Measurements from ENCODE around the gene ELOVL5.

ELOVL5 gene

GRCh38 chr6:53297004-53297403 is 51.7 kb downstream of the ELOVL5 start:
- WGBS, 2 experiments, result 86 to 93% methylated on average over 4 of the region's 4 CpGs
- no peaks in the 10 kb centered on the region for H3K9me3 ChIP-seq (ENCODE audit: control insufficient read depth, low read length)
- no peak overlapping the region for H3K27ac ChIP-seq (ENCODE audit: insufficient read depth, low read depth, low read length, poor library complexity, severe bottlenecking)
- no peaks in the 10 kb centered on the region for H3K36me3 ChIP-seq (ENCODE audit: control insufficient read depth, insufficient read depth, low read length)
- H3K4me3 ChIP-seq (ENCODE audit: insufficient read depth, low read depth, low read length), result no peak overlapping the region
- no peaks in the 10 kb centered on the region for H3K27me3 ChIP-seq (ENCODE audit: control insufficient read depth, insufficient read depth, low read length, poor library complexity, severe bottlenecking)
- peaks cover 17% of the 10 kb centered on the region for H3K4me1 ChIP-seq (ENCODE audit: control insufficient read depth, insufficient read depth, low read length)

GRCh38 chr6:53295176-53295575 is 53.6 kb downstream of the ELOVL5 start:
- H3K27me3 ChIP-seq (ENCODE audit: control insufficient read depth, insufficient read depth, low read length, poor library complexity, severe bottlenecking), result no peaks in the 10 kb centered on the region
- no peak overlapping the region for H3K4me3 ChIP-seq (ENCODE audit: insufficient read depth, low read depth, low read length)
- H3K36me3 ChIP-seq (ENCODE audit: control insufficient read depth, insufficient read depth, low read length), result peaks cover 4% of the 10 kb centered on the region
- no peak overlapping the region for H3K27ac ChIP-seq (ENCODE audit: insufficient read depth, low read depth, low read length, poor library complexity, severe bottlenecking)
- no peaks in the 10 kb centered on the region for H3K9me3 ChIP-seq (ENCODE audit: control insufficient read depth, low read length)
- 78 to 95% methylated on average over 1 of the region's 1 CpG for WGBS, 2 experiments
- peaks cover 5% of the 10 kb centered on the region for H3K4me1 ChIP-seq (ENCODE audit: control insufficient read depth, insufficient read depth, low read length)

- Histone ChIP-seq H3K27me3 (ENCODE audit: control insufficient read depth, insufficient read depth, low read length, poor library complexity, severe bottlenecking) (no peaks in the 10 kb centered on the region), H3K27ac (ENCODE audit: insufficient read depth, low read depth, low read length, poor library complexity, severe bottlenecking) (no peak overlapping the region), H3K4me3 (ENCODE audit: insufficient read depth, low read depth, low read length) (no peak overlapping the region), H3K9me3 (ENCODE audit: control insufficient read depth, low read length) (no peaks in the 10 kb centered on the region), H3K4me1 (ENCODE audit: control insufficient read depth, insufficient read depth, low read length) (peaks cover 5% of the 10 kb centered on the region), H3K36me3 (ENCODE audit: control insufficient read depth, insufficient read depth, low read length) (peaks cover 4% of the 10 kb centered on the region)
- 86 to 100% methylated on average over 1 of the region's 1 CpG for WGBS, 2 experiments
Measured at GRCh38 chr6:53294611-53295010, 54.1 kb downstream of the ELOVL5 start.

- peaks cover 5% of the 10 kb centered on the region for H3K4me1 ChIP-seq (ENCODE audit: control insufficient read depth, insufficient read depth, low read length)
- H3K4me3 ChIP-seq (ENCODE audit: insufficient read depth, low read depth, low read length), result no peak overlapping the region
- H3K27me3 ChIP-seq (ENCODE audit: control insufficient read depth, insufficient read depth, low read length, poor library complexity, severe bottlenecking), result no peaks in the 10 kb centered on the region
- 88 to 93% methylated on average over 3 of the region's 3 CpGs for WGBS, 2 experiments
- H3K9me3 ChIP-seq (ENCODE audit: control insufficient read depth, low read length), result no peaks in the 10 kb centered on the region
- peaks cover 4% of the 10 kb centered on the region for H3K36me3 ChIP-seq (ENCODE audit: control insufficient read depth, insufficient read depth, low read length)
- H3K27ac ChIP-seq (ENCODE audit: insufficient read depth, low read depth, low read length, poor library complexity, severe bottlenecking), result no peak overlapping the region
Measured at GRCh38 chr6:53294095-53294494, 54.7 kb downstream of the ELOVL5 start.

GRCh38 chr6:53293691-53294090 is 55.1 kb downstream of the ELOVL5 start:
- peaks cover 3% of the 10 kb centered on the region for H3K4me1 ChIP-seq (ENCODE audit: control insufficient read depth, insufficient read depth, low read length)
- WGBS, 2 experiments, result 95 to 98% methylated on average over 3 of the region's 3 CpGs
- H3K9me3 ChIP-seq (ENCODE audit: control insufficient read depth, low read length), result no peaks in the 10 kb centered on the region
- H3K27ac ChIP-seq (ENCODE audit: insufficient read depth, low read depth, low read length, poor library complexity, severe bottlenecking), result no peak overlapping the region
- H3K36me3 ChIP-seq (ENCODE audit: control insufficient read depth, insufficient read depth, low read length), result peaks cover 4% of the 10 kb centered on the region
- H3K4me3 ChIP-seq (ENCODE audit: insufficient read depth, low read depth, low read length), result no peak overlapping the region
- H3K27me3 ChIP-seq (ENCODE audit: control insufficient read depth, insufficient read depth, low read length, poor library complexity, severe bottlenecking), result no peaks in the 10 kb centered on the region

- peaks cover 4% of the 10 kb centered on the region for H3K36me3 ChIP-seq (ENCODE audit: control insufficient read depth, insufficient read depth, low read length)
Measured at GRCh38 chr6:53290537-53291510, 57.9 kb downstream of the ELOVL5 start.

GRCh38 chr6:53287336-53288225 is 61.2 kb downstream of the ELOVL5 start:
- H3K9me3 ChIP-seq (ENCODE audit: control insufficient read depth, low read length), result no peaks in the 10 kb centered on the region
- 47 to 48% methylated on average over 9 of the region's 9 CpGs for WGBS, 2 experiments
- no peak overlapping the region for H3K4me3 ChIP-seq (ENCODE audit: insufficient read depth, low read depth, low read length)

More at GRCh38 chr6:53290537-53291510, 57.9 kb downstream of the ELOVL5 start:
- Histone ChIP-seq H3K4me3 (ENCODE audit: insufficient read depth, low read depth, low read length) (no peak overlapping the region), H3K27ac (ENCODE audit: insufficient read depth, low read depth, low read length, poor library complexity, severe bottlenecking) (no peak overlapping the region), H3K4me1 (ENCODE audit: control insufficient read depth, insufficient read depth, low read length) (peaks cover 5% of the 10 kb centered on the region), H3K9me3 (ENCODE audit: control insufficient read depth, low read length) (no peaks in the 10 kb centered on the region), H3K27me3 (ENCODE audit: control insufficient read depth, insufficient read depth, low read length, poor library complexity, severe bottlenecking) (no peaks in the 10 kb centered on the region)
- WGBS, 2 experiments, result 91 to 96% methylated on average over 2 of the region's 2 CpGs

GRCh38 chr6:53284901-53285300 is 63.8 kb downstream of the ELOVL5 start:
- H3K36me3 ChIP-seq (ENCODE audit: control insufficient read depth, insufficient read depth, low read length), result no peaks in the 10 kb centered on the region
- no peaks in the 10 kb centered on the region for H3K9me3 ChIP-seq (ENCODE audit: control insufficient read depth, low read length)

More at GRCh38 chr6:53287336-53288225, 61.2 kb downstream of the ELOVL5 start:
- peak overlapping the region; percentile 58 for H3K27ac ChIP-seq (ENCODE audit: insufficient read depth, low read depth, low read length, poor library complexity, severe bottlenecking)
- H3K27me3 ChIP-seq (ENCODE audit: control insufficient read depth, insufficient read depth, low read length, poor library complexity, severe bottlenecking), result no peaks in the 10 kb centered on the region
- H3K36me3 ChIP-seq (ENCODE audit: control insufficient read depth, insufficient read depth, low read length), result peaks cover 4% of the 10 kb centered on the region
- peaks cover 11% of the 10 kb centered on the region for H3K4me1 ChIP-seq (ENCODE audit: control insufficient read depth, insufficient read depth, low read length)

GRCh38 chr6:53282741-53283140 is 66.0 kb downstream of the ELOVL5 start:
- 83 to 92% methylated on average over 2 of the region's 2 CpGs for WGBS, 2 experiments
- Histone ChIP-seq H3K4me1 (ENCODE audit: control insufficient read depth, insufficient read depth, low read length) (peaks cover 19% of the 10 kb centered on the region), H3K9me3 (ENCODE audit: control insufficient read depth, low read length) (no peaks in the 10 kb centered on the region), H3K27me3 (ENCODE audit: control insufficient read depth, insufficient read depth, low read length, poor library complexity, severe bottlenecking) (no peaks in the 10 kb centered on the region), H3K27ac (ENCODE audit: insufficient read depth, low read depth, low read length, poor library complexity, severe bottlenecking) (no peak overlapping the region), H3K36me3 (ENCODE audit: control insufficient read depth, insufficient read depth, low read length) (peaks cover 8% of the 10 kb centered on the region), H3K4me3 (ENCODE audit: insufficient read depth, low read depth, low read length) (no peak overlapping the region)

More at GRCh38 chr6:53284901-53285300, 63.8 kb downstream of the ELOVL5 start:
- 87 to 96% methylated on average over 4 of the region's 4 CpGs for WGBS, 2 experiments
- peaks cover 19% of the 10 kb centered on the region for H3K4me1 ChIP-seq (ENCODE audit: control insufficient read depth, insufficient read depth, low read length)
- H3K4me3 ChIP-seq (ENCODE audit: insufficient read depth, low read depth, low read length), result no peak overlapping the region
- H3K27ac ChIP-seq (ENCODE audit: insufficient read depth, low read depth, low read length, poor library complexity, severe bottlenecking), result no peak overlapping the region
- no peaks in the 10 kb centered on the region for H3K27me3 ChIP-seq (ENCODE audit: control insufficient read depth, insufficient read depth, low read length, poor library complexity, severe bottlenecking)

- Histone ChIP-seq H3K27ac (ENCODE audit: insufficient read depth, low read depth, low read length, poor library complexity, severe bottlenecking) (no peak overlapping the region), H3K36me3 (ENCODE audit: control insufficient read depth, insufficient read depth, low read length) (peaks cover 8% of the 10 kb centered on the region), H3K9me3 (ENCODE audit: control insufficient read depth, low read length) (no peaks in the 10 kb centered on the region), H3K4me1 (ENCODE audit: control insufficient read depth, insufficient read depth, low read length) (peaks cover 17% of the 10 kb centered on the region), H3K27me3 (ENCODE audit: control insufficient read depth, insufficient read depth, low read length, poor library complexity, severe bottlenecking) (no peaks in the 10 kb centered on the region), H3K4me3 (ENCODE audit: insufficient read depth, low read depth, low read length) (no peak overlapping the region)
- WGBS, 2 experiments, result 78 to 90% methylated on average over 1 to 2 of the region's 2 CpGs
Measured at GRCh38 chr6:53282234-53282633, 66.5 kb downstream of the ELOVL5 start.

All from ectodermal cell (in vitro differentiated cells).